PC-3 (cell line): Measurements from ENCODE around the gene CRY2. TPM values are rescaled to one million over a fixed set of nuclear protein-coding genes. Genes with fewer than 3 reads are reported as not detected.

Experiments
- ATAC-seq: fragments of 200-7000 bp; cut with Tn5 transposase; 2 replicates; pipeline ENCODE4 v1.9.1; 2020; ENCODE audit warnings: mild to moderate bottlenecking, moderate library complexity
- BruUV-seq: library from RNA; stranded (reverse); fragments of 400-500 nt; replicated peaks from 2 replicates; lab custom pipeline; 2021; lab: Mats Ljungman, UMichigan
- CTCF ChIA-PET: fragments of 300-600 bp; sonication (Branson Sonifier 250); formaldehyde crosslinking; loops from one replicate; lab custom pipeline; 2022; ENCODE audit warnings: antibody characterized with exemption; lab: Charles Lee
- POLR2A ChIA-PET: fragments of 300-600 bp; sonication (Branson Sonifier 250); formaldehyde crosslinking; loops from one replicate; lab custom pipeline; 2022; ENCODE audit warnings: antibody characterized with exemption; ENCODE audit not compliant: unreplicated experiment; lab: Charles Lee
- DNase-seq: peaks from one replicate; pipeline ENCODE4 v3.0.0-alpha.2; 2015
- H2AFZ ChIP-seq: fragments of 300-600 bp; sonication (generic); 2 replicates; pipeline ENCODE4 v1.6.0; 2016; ENCODE audit warnings: antibody characterized with exemption, low read length
- H3F3A ChIP-seq: fragments of 300-600 bp; sonication (generic); one replicate; pipeline ENCODE4 v1.6.0; 2017; ENCODE audit warnings: antibody characterized with exemption, low read length, control low read depth, mild to moderate bottlenecking; ENCODE audit not compliant: unreplicated experiment
- H3K27ac ChIP-seq: fragments of 300-600 bp; sonication (generic); 2 replicates; pipeline ENCODE4 v1.5.1; 2016; ENCODE audit warnings: mild to moderate bottlenecking, low read length
- H3K27me3 ChIP-seq: fragments of 300-600 bp; sonication (generic); 2 replicates; pipeline ENCODE4 v1.6.1; 2016; ENCODE audit warnings: low read length, mixed read lengths
- H3K36me3 ChIP-seq: fragments of 300-600 bp; sonication (generic); 2 replicates; pipeline ENCODE4 v1.6.1; 2016; ENCODE audit warnings: low read depth, mixed run types, low read length, mixed read lengths
- H3K4me1 ChIP-seq: fragments of 300-600 bp; sonication (generic); 2 replicates; pipeline ENCODE4 v1.5.1; 2016; ENCODE audit warnings: low read length; ENCODE audit not compliant: insufficient read depth
- H3K4me2 ChIP-seq: fragments of 300-600 bp; sonication (generic); 2 replicates; pipeline ENCODE4 v1.6.0; 2016; ENCODE audit warnings: low read length
- H3K4me3 ChIP-seq: fragments of 300-600 bp; sonication (generic); 2 replicates; pipeline ENCODE4 v1.5.1; 2016; ENCODE audit warnings: mild to moderate bottlenecking, low read length, mixed read lengths
- H3K79me2 ChIP-seq: fragments of 300-600 bp; sonication (generic); 2 replicates; pipeline ENCODE4 v1.6.1; 2017; ENCODE audit warnings: low read length, mixed read lengths
- H3K9ac ChIP-seq: fragments of 300-600 bp; sonication (generic); 2 replicates; pipeline ENCODE4 v1.6.0; 2016; ENCODE audit warnings: mild to moderate bottlenecking, low read length
- H3K9me2 ChIP-seq: fragments of 300-600 bp; sonication (generic); replicated peaks from 2 replicates; pipeline ENCODE4 v1.6.1; 2016; ENCODE audit warnings: mixed run types, low read length, mixed read lengths
- H3K9me3 ChIP-seq: fragments of 300-600 bp; sonication (generic); 2 replicates; pipeline ENCODE4 v1.6.1; 2016; ENCODE audit warnings: low read length, mixed read lengths
- H4K20me1 ChIP-seq: fragments of 300-600 bp; sonication (generic); 2 replicates; pipeline ENCODE4 v1.6.1; 2016; ENCODE audit warnings: low read length, mixed read lengths
- CTCF ChIP-seq: fragments of 300-600 bp; sonication (generic); conservative IDR thresholded peaks from 2 replicates; pipeline ENCODE4 v1.5.1; 2017; ENCODE audit warnings: antibody characterized with exemption, low read depth, mild to moderate bottlenecking, low read length
- EZH2 ChIP-seq: fragments of 300-600 bp; sonication (generic); IDR thresholded peaks from one replicate; pipeline ENCODE4 v1.6.1; 2017; ENCODE audit warnings: antibody characterized with exemption, mild to moderate bottlenecking, low read length; ENCODE audit not compliant: unreplicated experiment
- EZH2phosphoT487 ChIP-seq: fragments of 300-600 bp; sonication (generic); IDR thresholded peaks from 2 replicates; pipeline ENCODE4 v1.6.1; 2018; ENCODE audit warnings: mild to moderate bottlenecking, antibody characterized with exemption, low read length, borderline replicate concordance
- intact Hi-C: fragments of 100-400 bp; cut with micrococcal nuclease; formaldehyde crosslinking; loops from 2 replicates; pipeline ENCODE4 v1.9.0; 2023
- total RNA-seq: library from RNA; depleted of rRNA; stranded (reverse); fragments of >200 nt; gene quantifications from 2 replicates; pipeline ENCODE4 v1.2.3, GENCODE V29; 2014

Gene CRY2
- total RNA-seq, 1 experiment from 2014 or later = 9.5 TPM

DNA sequence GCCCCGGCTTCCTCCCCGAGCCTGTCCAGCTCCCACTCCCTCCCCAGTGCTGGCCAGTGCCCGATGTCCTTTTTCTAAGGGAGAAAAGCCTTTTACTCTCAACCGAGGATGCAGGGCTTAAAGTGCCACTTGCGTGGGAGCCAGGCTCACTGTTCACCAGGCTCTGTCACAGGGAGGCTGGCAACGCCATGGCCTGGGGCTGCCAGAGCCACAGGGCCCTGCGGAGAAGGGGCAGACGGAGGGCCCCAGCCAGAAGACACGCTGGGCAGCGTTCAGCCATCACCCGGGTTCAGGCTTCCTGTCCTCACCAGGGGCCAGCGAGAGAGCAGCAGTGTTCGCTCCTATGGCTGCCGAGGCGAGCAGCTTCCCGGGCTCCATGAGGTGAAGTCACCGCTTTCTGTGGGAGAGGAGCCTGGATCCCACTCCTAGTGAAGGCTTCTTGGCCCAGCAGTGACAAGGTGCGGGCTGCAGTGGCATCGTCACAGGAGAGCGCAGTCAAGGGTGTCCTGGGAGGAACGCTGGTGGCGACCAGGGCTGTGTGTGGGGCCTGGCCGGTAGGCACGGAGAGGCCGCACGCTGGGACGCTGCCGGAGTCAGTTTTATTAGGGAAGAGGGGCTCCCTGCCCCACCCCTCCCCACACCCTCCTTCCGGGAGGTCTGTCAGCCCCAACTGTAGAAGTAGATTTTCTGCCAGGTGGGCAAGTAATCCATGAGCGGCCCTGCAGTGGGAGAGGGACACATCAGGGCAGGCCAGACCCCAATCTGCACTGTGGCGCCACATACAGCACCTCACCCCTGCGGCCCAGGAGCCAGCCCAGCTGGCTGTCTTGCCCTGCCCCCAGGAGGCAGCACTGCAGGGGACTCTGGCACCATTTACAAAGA is 62.6 kb downstream of the CRY2 start:
- POLR2A ChIA-PET = no interaction called here
- intact Hi-C loops = no loop called here
- BruUV-seq = no TSS peak

GRCh38 chr11:45910623-45911022 is 63.3 kb downstream of the CRY2 start:
- H3K79me2 ChIP-seq = no peaks in the 10 kb centered on the region
- ATAC-seq (no peak), DNase-seq (no peak)
- ChIA-PET CTCF (interaction anchor here (0.6 kb wide), 1 partner anchor 95 kb away, joined by 3 read pairs; no protein-coding TSS in a partner anchor), POLR2A (no interaction called here)
- H3K4me3 ChIP-seq = no peak overlapping the region
- H3K27ac ChIP-seq = no peak overlapping the region
- no peaks in the 10 kb centered on the region for H3K4me1 ChIP-seq
- H3K27me3 ChIP-seq = no peaks in the 10 kb centered on the region
- no peaks in the 10 kb centered on the region; the same call in 1 of the 2 replicates for H3K36me3 ChIP-seq
- no peak for TF ChIP-seq EZH2
- TF ChIP-seq CTCF = no peak
- TF ChIP-seq EZH2phosphoT487 = no peak
- no peak overlapping the region for H3K4me2 ChIP-seq
- no peaks in the 10 kb centered on the region for H3K9me2 ChIP-seq
- no peaks in the 10 kb centered on the region for H4K20me1 ChIP-seq
- H3F3A ChIP-seq = no peaks in the 10 kb centered on the region
- BruUV-seq = no TSS peak
- no peak overlapping the region for H2AFZ ChIP-seq
- no peaks in the 10 kb centered on the region for H3K9me3 ChIP-seq
- intact Hi-C loops = no loop called here
- no peak overlapping the region for H3K9ac ChIP-seq

More for the DNA sequence above, 62.6 kb downstream of the CRY2 start:
- Histone ChIP-seq H3K36me3 (no peaks in the 10 kb centered on the region; the same call in 1 of the 2 replicates), H4K20me1 (no peaks in the 10 kb centered on the region), H3K9ac (no peak overlapping the region), H3K4me2 (no peak overlapping the region), H3K27me3 (no peaks in the 10 kb centered on the region), H3K79me2 (no peaks in the 10 kb centered on the region), H3K4me1 (no peaks in the 10 kb centered on the region), H3K9me3 (no peaks in the 10 kb centered on the region), H3F3A (no peaks in the 10 kb centered on the region), H3K27ac (no peak overlapping the region), H3K9me2 (no peaks in the 10 kb centered on the region), H2AFZ (no peak overlapping the region), H3K4me3 (no peak overlapping the region)
- ATAC-seq = no peak
- no peak for DNase-seq
- CTCF ChIA-PET = interaction anchor here (0.6 kb wide), 1 partner anchor 96 kb away, joined by 3 read pairs; no protein-coding TSS in a partner anchor
- TF ChIP-seq EZH2phosphoT487 (no peak), EZH2 (no peak), CTCF (no peak)

GRCh38 chr11:45913514-45913913 is 66.2 kb downstream of the CRY2 start:
- Histone ChIP-seq H3K9me2 (no peaks in the 10 kb centered on the region), H3K9me3 (no peaks in the 10 kb centered on the region), H4K20me1 (no peaks in the 10 kb centered on the region), H3K9ac (no peak overlapping the region), H3K4me2 (no peak overlapping the region), H3F3A (no peaks in the 10 kb centered on the region), H3K79me2 (peaks cover 14% of the 10 kb centered on the region), H3K4me3 (no peak overlapping the region), H3K27me3 (no peaks in the 10 kb centered on the region), H3K4me1 (peaks cover 3% of the 10 kb centered on the region; the same call in 1 of the 2 replicates), H2AFZ (no peak overlapping the region), H3K27ac (no peak overlapping the region), H3K36me3 (no peaks in the 10 kb centered on the region; the same call in 1 of the 2 replicates)
- POLR2A ChIA-PET = no interaction called here
- CTCF ChIA-PET = no interaction called here
- no TSS peak for BruUV-seq
- no peak for TF ChIP-seq EZH2phosphoT487
- TF ChIP-seq EZH2 = no peak
- TF ChIP-seq CTCF = no peak
- ATAC-seq (no peak), DNase-seq (no peak)
- intact Hi-C loops = no loop called here
